DMS153 treated with DMSO at 0.1 percent for 48 hours (cell line): ENCODE results near the gene SPAG4.

ENCODE experiments used
- DNase-seq: peaks from one replicate; lab custom pipeline; 2025; ENCODE audit not compliant: unreplicated experiment; lab: John Stamatoyannopoulos, UW

The SPAG4 gene

GRCh38 chr20:35598899-35599775 lies 16.5 kb upstream of the SPAG4 start:
- no peak for DNase-seq

GRCh38 chr20:35599776-35600120 lies 15.9 kb upstream of the SPAG4 start:
- no peak for DNase-seq

- DNase-seq: no peak
These were observed 15.2 kb upstream of the SPAG4 start for GRCh38 chr20:35600176-35600992.

GRCh38 chr20:35600993-35601973 lies 14.3 kb upstream of the SPAG4 start:
- peak; percentile 16 for DNase-seq

- DNase-seq: no peak
These were observed 13.6 kb upstream of the SPAG4 start for GRCh38 chr20:35601990-35602389.

- no peak for DNase-seq
These were observed 12.7 kb upstream of the SPAG4 start for GRCh38 chr20:35602851-35603495.

- no peak for DNase-seq
These were observed 11.8 kb upstream of the SPAG4 start for GRCh38 chr20:35603695-35604448.

GRCh38 chr20:35604449-35604747 lies 11.2 kb upstream of the SPAG4 start:
- DNase-seq: no peak

GRCh38 chr20:35606127-35606526 lies 9.5 kb upstream of the SPAG4 start:
- no peak for DNase-seq

- no peak for DNase-seq
These were observed 8.5 kb upstream of the SPAG4 start for GRCh38 chr20:35607003-35607735.

- no peak for DNase-seq
These were observed 4.7 kb upstream of the SPAG4 start for GRCh38 chr20:35610833-35611427.

GRCh38 chr20:35611482-35611881 lies 4.1 kb upstream of the SPAG4 start:
- no peak for DNase-seq

- peak; percentile 25 for DNase-seq
These were observed 1.1 kb downstream of the SPAG4 start for GRCh38 chr20:35616465-35617396.

GRCh38 chr20:35617397-35618262 lies 2.0 kb downstream of the SPAG4 start:
- DNase-seq: peak; percentile 38

- no peak for DNase-seq
These were observed 2.9 kb downstream of the SPAG4 start for GRCh38 chr20:35618263-35619131.
